NOMO-1 treated with dmso at 0.1 percent for 144 hours (cell line): ENCODE results near the gene USP24.

ENCODE experiments used
- DNase-seq: peaks from one replicate; lab custom pipeline; 2025; ENCODE audit not compliant: unreplicated experiment; lab: John Stamatoyannopoulos, UW

USP24 gene

DNA sequence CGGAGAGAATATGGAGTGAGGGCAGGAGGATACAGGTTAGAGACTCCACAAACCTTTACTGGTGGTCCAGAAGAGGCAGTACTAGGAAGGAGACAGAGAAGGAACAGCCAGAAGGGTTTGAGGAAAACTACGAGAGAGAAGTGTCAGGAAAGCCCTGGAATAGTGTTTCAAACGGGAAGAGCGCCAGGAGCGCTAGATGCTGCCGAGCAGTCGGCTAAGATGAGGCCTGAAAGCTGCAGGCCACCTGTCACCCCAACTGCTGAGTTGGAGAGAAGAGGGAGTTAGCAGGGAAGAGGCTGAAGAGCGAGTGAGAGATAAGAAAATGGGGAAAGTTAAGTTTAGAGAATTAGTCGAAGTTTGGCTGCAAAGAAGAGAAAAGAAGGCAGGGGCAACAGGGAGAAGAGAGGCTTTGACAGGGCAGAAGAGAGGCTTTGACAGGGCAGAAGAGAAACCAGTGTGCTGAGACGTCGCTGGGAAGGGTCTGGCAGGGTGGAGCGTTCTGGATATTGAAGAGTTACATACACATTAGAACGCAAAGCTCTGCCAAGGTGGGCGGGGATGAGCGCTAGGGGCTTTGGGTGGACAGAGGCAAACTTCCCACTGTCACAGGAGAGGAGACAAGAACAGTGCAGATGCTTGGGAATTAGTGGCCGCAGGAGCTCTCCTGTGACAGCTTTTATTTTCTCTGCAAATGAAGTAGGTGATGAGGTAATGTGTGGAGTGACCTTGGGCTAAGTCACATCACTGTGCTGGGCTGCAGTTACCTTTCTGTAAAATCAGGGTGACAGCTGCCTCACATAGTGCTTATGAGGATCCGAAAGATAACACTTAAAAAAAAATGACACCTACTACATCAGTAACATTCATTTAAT is 144.6 kb downstream of the USP24 start:
- no peak for DNase-seq

- DNase-seq = no peak
Observed at GRCh38 chr1:55069280-55069679, 145.9 kb downstream of the USP24 start.

DNA sequence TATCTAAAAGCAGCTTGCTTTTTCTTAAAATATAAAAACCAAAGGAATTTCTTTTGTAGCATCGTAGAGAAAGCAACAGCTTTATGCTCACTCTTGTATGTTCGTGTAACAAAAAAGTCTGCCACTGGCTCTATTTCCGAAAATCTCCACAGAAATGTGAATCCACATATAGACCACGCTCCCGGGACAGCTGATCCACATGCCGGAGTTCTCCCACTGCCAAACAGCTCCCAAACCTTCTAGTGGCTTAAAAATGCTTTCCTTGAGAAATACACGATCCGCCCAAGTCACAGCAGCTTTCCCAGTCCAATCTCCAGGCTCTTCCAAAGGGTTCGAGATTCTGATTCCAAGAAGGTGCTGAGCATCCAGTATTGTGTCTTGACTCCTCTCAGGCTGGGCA is 146.5 kb downstream of the USP24 start:
- no peak for DNase-seq

GRCh38 chr1:55067914-55068313 is 147.2 kb downstream of the USP24 start:
- no peak for DNase-seq

DNA sequence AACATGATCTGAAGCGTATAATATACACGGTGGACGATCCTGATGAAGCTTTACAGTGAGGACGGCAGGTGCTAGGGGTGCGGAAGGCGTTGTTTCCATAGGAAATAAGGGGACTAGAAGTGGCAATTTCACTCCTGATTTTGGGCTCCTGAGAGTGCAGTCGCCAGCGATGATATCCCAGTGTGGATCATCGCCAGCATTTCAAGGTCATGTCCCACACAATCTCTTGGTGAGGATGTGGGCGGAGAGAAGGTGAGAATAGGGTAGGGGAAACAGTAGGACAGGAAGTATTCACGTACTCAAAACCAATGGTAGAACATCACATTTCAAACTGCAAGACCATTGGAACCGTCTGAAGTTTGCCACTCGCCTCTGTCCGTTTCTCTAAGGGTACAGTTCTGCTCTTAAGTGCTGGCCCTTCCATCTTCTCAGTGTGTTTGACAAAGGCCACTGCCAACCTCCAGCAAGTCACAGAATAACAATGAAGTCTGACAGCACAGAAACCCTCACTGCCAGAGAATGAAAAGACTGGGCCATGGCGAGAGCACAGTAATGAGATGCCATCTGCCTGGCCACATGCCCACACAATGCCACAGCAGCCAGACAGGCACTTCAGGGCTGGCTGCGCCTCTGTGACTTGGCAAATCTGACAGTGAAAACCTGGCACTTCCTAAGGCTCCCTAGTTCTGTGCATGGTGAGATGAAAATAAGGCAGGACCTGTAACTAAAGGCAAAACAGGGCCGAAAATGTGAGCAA is 148.0 kb downstream of the USP24 start:
- DNase-seq = no peak

DNA sequence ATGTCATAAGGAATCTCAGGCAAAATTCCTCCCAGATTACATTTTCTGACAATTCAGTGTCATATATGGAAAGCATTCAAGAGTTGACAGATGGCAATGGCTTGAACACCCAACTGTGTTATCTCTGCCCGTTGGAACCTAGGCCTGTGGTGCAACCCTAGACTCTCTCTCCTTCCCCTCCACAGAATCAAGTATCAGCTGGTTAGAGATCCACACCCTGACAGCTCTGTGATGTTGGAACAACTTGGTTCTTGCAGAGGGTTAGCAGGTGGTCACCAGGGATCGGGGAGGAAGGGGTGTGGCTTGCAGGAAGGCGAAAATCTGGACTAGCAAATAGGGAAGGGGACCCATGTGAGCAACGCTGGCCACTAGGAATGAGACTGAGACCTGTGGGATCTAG is 149.5 kb downstream of the USP24 start:
- DNase-seq = no peak

DNA sequence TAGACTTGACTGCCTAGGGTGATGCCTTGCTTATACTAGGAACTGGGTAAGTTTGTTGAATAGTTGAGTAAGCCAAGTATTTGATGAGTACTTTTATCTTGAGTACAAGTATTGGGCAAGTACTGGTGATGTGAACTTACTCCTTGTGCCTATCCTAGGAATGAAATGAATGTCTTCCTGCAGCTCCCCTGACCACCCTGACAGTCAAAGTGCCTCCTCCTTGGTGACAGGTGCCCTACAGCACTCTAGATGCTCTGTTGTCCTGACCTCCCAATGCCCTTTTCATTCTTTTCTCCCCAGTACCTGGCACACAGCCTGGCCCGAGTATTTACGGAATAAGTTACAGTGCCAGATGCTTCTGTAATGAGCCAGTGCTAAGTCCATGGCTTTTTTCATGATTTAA is 150.3 kb downstream of the USP24 start:
- DNase-seq = no peak

GRCh38 chr1:55064071-55064581 is 151.0 kb downstream of the USP24 start:
- no peak for DNase-seq

DNA sequence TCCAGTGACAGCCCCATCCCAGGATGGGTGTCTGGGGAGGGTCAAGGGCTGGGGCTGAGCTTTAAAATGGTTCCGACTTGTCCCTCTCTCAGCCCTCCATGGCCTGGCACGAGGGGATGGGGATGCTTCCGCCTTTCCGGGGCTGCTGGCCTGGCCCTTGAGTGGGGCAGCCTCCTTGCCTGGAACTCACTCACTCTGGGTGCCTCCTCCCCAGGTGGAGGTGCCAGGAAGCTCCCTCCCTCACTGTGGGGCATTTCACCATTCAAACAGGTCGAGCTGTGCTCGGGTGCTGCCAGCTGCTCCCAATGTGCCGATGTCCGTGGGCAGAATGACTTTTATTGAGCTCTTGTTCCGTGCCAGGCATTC is 151.6 kb downstream of the USP24 start:
- no peak for DNase-seq

GRCh38 chr1:55062801-55063576 is 152.2 kb downstream of the USP24 start:
- DNase-seq = no peak

- no peak for DNase-seq
Observed at GRCh38 chr1:55061706-55062321, 153.3 kb downstream of the USP24 start.

- DNase-seq = no peak
Observed at GRCh38 chr1:55061000-55061705, 154.0 kb downstream of the USP24 start.

DNA sequence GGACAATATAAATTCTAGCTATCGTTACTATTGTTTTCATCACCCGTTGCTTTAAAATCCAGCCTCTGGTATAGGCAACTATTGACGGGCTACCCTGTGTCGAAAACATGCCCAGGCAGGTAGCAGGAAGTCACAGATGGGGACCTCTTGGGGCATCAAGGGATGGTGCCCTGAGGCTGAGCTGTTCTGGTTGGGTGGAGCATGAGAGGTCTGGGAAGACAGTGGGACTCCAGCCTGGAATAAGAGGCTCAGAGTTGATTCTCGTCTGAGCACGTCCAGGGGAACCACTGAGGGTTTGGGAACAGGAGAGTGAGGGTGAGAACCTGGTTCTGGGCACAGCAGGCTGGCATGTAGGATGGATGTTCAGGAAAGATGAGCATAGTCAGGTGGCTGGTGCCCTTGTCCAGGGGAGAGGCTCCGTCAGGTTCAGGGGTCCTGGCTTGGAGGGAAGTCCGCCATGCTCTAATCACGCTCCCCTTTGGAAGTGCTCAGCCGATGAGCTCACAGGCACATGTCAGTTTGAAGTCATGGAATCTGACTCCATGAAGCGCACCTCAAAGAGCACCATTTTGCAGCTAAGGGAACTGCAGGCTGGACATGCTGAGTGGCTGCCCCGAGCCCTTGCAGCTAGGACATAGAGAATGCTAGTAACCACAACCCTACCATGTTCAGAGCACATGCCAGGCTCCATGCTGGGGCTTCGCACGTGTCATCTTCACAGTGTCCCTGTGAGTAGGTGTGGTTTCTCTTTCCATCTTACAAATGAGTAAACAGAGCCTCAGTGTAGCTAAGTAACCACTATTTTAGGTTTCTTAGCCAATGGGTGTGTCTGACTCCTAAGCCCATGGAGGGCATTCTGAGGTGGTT is 154.8 kb downstream of the USP24 start:
- no peak for DNase-seq

- no peak for DNase-seq
Observed at GRCh38 chr1:55059302-55060132, 155.6 kb downstream of the USP24 start.

DNA sequence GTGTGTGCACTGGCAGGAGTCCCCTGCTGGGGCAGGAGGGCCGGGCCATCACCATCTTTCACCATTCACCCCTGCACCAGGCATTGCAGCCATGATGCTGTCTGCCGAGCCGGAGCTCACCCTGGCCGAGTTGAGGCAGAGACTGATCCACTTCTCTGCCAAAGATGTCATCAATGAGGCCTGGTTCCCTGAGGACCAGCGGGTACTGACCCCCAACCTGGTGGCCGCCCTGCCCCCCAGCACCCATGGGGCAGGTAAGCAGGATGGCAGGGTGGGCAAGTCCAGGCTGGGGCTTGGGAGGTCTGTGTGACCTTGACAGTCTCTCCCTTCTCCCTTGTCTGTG is 157.2 kb downstream of the USP24 start:
- no peak for DNase-seq

- DNase-seq = no peak
Observed at GRCh38 chr1:55057270-55057955, 157.8 kb downstream of the USP24 start.

GRCh38 chr1:55056632-55056992 is 158.6 kb downstream of the USP24 start:
- DNase-seq = no peak

GRCh38 chr1:55055951-55056631 is 159.1 kb downstream of the USP24 start:
- DNase-seq = no peak
